Measurements from ENCODE around the gene PRKCH.

GRCh38 chr14:61530296-61530695 is 208.9 kb downstream of the PRKCH start:
- TF ChIP-seq ZBTB8A (CRISPR knock-in tag; IDR thresholded peaks at IDR 0.05; ENCODE audit: borderline replicate concordance, low read depth) (no peak), POLR2A (IDR thresholded peaks at IDR 0.05; ENCODE audit: insufficient read depth in 1 of 2, low read depth in 2 of 2, low read length in 2 of 2) (no peak), ZNF746 (CRISPR knock-in tag; IDR thresholded peaks at IDR 0.05) (no peak), MYNN (CRISPR knock-in tag; IDR thresholded peaks at IDR 0.05; ENCODE audit: low read depth) (no peak)
- TF ChIP-seq, protein P1, sequence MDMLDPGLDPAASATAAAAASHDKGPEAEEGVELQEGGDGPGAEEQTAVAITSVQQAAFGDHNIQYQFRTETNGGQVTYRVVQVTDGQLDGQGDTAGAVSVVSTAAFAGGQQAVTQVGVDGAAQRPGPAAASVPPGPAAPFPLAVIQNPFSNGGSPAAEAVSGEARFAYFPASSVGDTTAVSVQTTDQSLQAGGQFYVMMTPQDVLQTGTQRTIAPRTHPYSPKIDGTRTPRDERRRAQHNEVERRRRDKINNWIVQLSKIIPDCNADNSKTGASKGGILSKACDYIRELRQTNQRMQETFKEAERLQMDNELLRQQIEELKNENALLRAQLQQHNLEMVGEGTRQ (IDR thresholded peaks at IDR 0.05; ENCODE audit: low read depth, low read length), result no peak
- TF ChIP-seq, protein P1 (CRISPR knock-in tag; IDR thresholded peaks at IDR 0.05; ENCODE audit: borderline replicate concordance), result no peak
- TF ChIP-seq, protein P2, sequence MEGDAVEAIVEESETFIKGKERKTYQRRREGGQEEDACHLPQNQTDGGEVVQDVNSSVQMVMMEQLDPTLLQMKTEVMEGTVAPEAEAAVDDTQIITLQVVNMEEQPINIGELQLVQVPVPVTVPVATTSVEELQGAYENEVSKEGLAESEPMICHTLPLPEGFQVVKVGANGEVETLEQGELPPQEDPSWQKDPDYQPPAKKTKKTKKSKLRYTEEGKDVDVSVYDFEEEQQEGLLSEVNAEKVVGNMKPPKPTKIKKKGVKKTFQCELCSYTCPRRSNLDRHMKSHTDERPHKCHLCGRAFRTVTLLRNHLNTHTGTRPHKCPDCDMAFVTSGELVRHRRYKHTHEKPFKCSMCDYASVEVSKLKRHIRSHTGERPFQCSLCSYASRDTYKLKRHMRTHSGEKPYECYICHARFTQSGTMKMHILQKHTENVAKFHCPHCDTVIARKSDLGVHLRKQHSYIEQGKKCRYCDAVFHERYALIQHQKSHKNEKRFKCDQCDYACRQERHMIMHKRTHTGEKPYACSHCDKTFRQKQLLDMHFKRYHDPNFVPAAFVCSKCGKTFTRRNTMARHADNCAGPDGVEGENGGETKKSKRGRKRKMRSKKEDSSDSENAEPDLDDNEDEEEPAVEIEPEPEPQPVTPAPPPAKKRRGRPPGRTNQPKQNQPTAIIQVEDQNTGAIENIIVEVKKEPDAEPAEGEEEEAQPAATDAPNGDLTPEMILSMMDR (CRISPR knock-in tag; IDR thresholded peaks at IDR 0.05), result no peak
- TF ChIP-seq, protein P3, sequence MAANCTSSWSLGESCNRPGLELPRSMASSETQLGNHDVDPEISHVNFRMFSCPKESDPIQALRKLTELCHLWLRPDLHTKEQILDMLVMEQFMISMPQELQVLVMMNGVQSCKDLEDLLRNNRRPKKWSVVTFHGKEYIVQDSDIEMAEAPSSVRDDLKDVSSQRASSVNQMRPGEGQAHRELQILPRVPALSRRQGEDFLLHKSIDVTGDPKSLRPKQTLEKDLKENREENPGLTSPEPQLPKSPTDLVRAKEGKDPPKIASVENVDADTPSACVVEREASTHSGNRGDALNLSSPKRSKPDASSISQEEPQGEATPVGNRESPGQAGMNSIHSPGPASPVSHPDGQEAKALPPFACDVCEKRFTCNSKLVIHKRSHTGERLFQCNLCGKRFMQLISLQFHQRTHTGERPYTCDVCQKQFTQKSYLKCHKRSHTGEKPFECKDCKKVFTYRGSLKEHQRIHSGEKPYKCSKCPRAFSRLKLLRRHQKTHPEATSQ (CRISPR knock-in tag; IDR thresholded peaks at IDR 0.05; ENCODE audit: borderline replicate concordance), result no peak
